ENCODE measurements around the gene KRTAP23-1.

KRTAP23-1 gene

DNA sequence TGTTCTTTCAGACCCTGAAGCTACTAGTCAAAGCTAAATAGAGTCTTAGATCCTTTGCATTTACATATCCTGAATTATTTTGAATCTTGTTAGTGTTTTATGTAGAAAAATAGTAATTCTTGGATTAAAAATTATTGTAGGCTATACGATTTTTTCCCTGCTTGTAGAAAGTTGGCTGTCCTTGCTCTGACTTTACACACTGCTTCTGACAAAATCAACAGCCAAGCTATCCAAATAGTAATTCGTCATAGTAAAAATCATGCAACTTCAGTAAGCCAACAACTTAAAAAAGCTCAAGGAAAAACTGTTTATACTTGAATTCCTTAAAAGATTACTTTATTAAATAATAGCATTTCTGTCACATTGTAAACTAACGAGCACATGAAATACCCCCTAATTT lies 7.5 kb upstream of the KRTAP23-1 start:
- no peaks in the 10 kb centered on the region for H3K36me3 ChIP-seq (ENCODE audit: control insufficient read depth, insufficient read depth, low read length)
- no peak overlapping the region for H3K4me3 ChIP-seq (replicated peaks; ENCODE audit: low read depth, low read length)

DNA sequence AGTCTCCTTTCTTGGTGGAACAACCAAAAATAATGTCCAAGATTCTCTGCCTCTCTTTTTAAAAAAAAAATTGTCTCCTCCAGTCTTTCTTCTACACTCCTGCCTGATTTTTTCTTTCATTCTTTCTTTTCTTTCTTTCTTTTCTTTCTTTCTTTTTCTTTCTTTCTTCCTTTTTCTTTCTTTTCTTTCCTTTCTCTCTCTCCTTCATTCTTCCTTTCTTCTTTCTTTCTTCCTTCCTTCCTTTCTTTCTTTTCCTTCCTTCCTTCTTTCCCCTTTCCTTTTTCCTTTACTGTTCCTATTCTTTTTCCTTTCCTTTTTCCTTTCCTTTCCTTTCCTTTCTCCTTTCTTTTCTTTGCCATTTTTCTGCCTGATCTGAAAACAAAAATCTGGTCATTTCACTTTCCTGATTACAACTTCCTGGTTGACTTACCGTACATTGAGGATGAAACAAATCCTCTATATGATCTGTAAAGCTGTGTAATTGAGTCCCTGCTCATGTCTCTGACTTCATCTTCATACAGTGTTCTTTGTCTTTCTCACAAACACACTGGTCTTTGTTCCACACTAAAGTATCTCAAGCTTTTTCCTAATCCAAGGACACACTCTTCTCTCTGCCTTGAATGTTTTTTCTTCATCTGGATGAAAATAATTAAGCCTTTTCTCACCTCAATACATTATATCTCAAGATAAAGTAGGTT lies 6.1 kb upstream of the KRTAP23-1 start:
- H3K4me3 ChIP-seq (replicated peaks; ENCODE audit: low read depth, low read length), result no peak overlapping the region
- TF ChIP-seq, protein P1, sequence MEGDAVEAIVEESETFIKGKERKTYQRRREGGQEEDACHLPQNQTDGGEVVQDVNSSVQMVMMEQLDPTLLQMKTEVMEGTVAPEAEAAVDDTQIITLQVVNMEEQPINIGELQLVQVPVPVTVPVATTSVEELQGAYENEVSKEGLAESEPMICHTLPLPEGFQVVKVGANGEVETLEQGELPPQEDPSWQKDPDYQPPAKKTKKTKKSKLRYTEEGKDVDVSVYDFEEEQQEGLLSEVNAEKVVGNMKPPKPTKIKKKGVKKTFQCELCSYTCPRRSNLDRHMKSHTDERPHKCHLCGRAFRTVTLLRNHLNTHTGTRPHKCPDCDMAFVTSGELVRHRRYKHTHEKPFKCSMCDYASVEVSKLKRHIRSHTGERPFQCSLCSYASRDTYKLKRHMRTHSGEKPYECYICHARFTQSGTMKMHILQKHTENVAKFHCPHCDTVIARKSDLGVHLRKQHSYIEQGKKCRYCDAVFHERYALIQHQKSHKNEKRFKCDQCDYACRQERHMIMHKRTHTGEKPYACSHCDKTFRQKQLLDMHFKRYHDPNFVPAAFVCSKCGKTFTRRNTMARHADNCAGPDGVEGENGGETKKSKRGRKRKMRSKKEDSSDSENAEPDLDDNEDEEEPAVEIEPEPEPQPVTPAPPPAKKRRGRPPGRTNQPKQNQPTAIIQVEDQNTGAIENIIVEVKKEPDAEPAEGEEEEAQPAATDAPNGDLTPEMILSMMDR (IDR thresholded peaks at IDR 0.05; ENCODE audit: insufficient read depth, low read length, poor library complexity, severe bottlenecking), result no peak
- H3K27me3 ChIP-seq (replicated peaks; ENCODE audit: control insufficient read depth, insufficient read depth, low read length), result no peaks in the 10 kb centered on the region
- DNase-seq (ENCODE audit: extremely low read depth, insufficient read length), result no peak
- no peaks in the 10 kb centered on the region for H3K36me3 ChIP-seq (ENCODE audit: control insufficient read depth, insufficient read depth, low read length)

More for the DNA sequence above, 7.5 kb upstream of the KRTAP23-1 start:
- H3K27me3 ChIP-seq (replicated peaks; ENCODE audit: control insufficient read depth, insufficient read depth, low read length), result no peaks in the 10 kb centered on the region
- no peak for DNase-seq (ENCODE audit: extremely low read depth, insufficient read length)
- TF ChIP-seq, protein P1 (IDR thresholded peaks at IDR 0.05; ENCODE audit: insufficient read depth, low read length, poor library complexity, severe bottlenecking), result no peak

DNA sequence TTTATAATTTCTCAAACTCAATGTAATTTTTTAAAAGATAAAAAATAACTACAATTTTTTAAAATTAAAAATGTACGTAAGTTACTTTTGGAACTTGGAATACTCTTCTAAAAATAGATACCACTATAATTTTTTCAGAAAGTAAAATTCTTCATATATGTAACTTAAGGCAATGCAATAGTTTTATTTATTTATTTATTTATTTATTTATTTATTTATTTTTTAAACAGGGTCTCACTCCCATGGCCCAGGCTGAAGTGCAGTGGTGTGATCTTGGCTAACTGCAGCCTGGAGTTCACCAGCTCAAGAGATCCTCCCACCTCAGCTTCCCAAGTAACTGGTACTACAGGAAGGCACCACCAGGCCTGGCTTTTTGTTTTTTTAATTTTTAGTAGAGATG lies 3.1 kb upstream of the KRTAP23-1 start:
- Histone ChIP-seq H3K36me3 (ENCODE audit: control insufficient read depth, insufficient read depth, low read length) (no peaks in the 10 kb centered on the region), H3K4me3 (replicated peaks; ENCODE audit: low read depth, low read length) (no peak overlapping the region), H3K27me3 (replicated peaks; ENCODE audit: control insufficient read depth, insufficient read depth, low read length) (no peaks in the 10 kb centered on the region)
- no peak for DNase-seq (ENCODE audit: extremely low read depth, insufficient read length)
- TF ChIP-seq, protein P1 (IDR thresholded peaks at IDR 0.05; ENCODE audit: insufficient read depth, low read length, poor library complexity, severe bottlenecking), result no peak

DNA sequence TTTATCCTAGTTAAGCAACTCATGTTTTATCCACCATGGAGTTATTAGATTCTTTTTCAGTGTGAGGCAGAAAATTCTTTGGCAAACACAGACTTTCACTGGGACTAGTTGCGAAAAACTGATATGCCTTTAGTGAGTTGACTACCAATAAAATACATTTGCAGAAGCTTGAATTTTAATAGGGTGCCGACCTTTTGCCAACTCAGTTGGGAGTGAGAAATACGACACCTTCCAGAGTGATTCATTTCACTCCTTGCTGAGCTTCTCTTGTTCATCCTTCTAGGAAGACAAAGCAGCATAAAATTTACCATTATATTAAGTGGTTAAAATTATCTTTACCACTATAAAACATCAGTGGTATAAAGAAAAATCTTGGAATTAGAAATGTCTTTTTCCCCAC lies 1.2 kb upstream of the KRTAP23-1 start:
- no peak for DNase-seq (ENCODE audit: extremely low read depth, insufficient read length)
- Histone ChIP-seq H3K4me3 (replicated peaks; ENCODE audit: low read depth, low read length) (no peak overlapping the region), H3K36me3 (ENCODE audit: control insufficient read depth, insufficient read depth, low read length) (no peaks in the 10 kb centered on the region), H3K27me3 (replicated peaks; ENCODE audit: control insufficient read depth, insufficient read depth, low read length) (no peaks in the 10 kb centered on the region)
- TF ChIP-seq, protein P1 (IDR thresholded peaks at IDR 0.05; ENCODE audit: insufficient read depth, low read length, poor library complexity, severe bottlenecking), result no peak

DNA sequence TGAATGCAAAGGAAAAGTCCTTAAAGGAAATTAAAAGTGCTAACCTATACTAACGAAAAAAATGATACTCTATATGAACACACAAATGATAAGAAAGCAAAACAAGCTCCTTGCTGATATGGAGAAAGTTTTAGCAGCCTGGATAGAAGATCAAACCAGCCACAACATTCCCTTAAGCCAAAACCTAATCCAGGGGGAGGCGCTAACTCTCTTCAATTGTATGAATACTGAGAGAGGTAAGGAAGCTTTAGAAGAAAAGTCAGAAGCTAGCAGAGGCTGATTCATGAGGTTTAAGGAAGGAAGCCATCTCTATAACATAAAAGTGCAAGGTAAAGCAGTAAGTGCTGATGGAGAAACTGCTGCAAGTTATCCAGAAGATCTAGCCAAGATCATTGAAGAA lies 3.4 kb downstream of the KRTAP23-1 start:
- DNase-seq (ENCODE audit: extremely low read depth, insufficient read length), result no peak
- TF ChIP-seq, protein P1 (IDR thresholded peaks at IDR 0.05; ENCODE audit: insufficient read depth, low read length, poor library complexity, severe bottlenecking), result no peak
- no peaks in the 10 kb centered on the region for H3K36me3 ChIP-seq (ENCODE audit: control insufficient read depth, insufficient read depth, low read length)
- no peaks in the 10 kb centered on the region for H3K27me3 ChIP-seq (replicated peaks; ENCODE audit: control insufficient read depth, insufficient read depth, low read length)
- no peak overlapping the region for H3K4me3 ChIP-seq (replicated peaks; ENCODE audit: low read depth, low read length)
